K562 treated with DMSO at 1 percent for 12 hours (cell line): Measurements from ENCODE around the gene FOLR3. TPM values are rescaled to one million over a fixed set of nuclear protein-coding genes. Genes with fewer than 3 reads are reported as not detected.

Source experiments
- total RNA-seq: library from RNA; unstranded; fragments of 300-600 nt; gene quantifications from 2 replicates; pipeline ENCODE4 v1.2.3, GENCODE V29; 2022; ENCODE audit not compliant: insufficient read depth

FOLR3 gene
- not detected in 2 replicates for total RNA-seq

GRCh38 chr11:72135473-72135872 lies at the start of gene FOLR3:
FOLR3 (plus strand) TSS chr11:72135725; CDS start chr11:72135953, 228 bp downstream.

DNA sequence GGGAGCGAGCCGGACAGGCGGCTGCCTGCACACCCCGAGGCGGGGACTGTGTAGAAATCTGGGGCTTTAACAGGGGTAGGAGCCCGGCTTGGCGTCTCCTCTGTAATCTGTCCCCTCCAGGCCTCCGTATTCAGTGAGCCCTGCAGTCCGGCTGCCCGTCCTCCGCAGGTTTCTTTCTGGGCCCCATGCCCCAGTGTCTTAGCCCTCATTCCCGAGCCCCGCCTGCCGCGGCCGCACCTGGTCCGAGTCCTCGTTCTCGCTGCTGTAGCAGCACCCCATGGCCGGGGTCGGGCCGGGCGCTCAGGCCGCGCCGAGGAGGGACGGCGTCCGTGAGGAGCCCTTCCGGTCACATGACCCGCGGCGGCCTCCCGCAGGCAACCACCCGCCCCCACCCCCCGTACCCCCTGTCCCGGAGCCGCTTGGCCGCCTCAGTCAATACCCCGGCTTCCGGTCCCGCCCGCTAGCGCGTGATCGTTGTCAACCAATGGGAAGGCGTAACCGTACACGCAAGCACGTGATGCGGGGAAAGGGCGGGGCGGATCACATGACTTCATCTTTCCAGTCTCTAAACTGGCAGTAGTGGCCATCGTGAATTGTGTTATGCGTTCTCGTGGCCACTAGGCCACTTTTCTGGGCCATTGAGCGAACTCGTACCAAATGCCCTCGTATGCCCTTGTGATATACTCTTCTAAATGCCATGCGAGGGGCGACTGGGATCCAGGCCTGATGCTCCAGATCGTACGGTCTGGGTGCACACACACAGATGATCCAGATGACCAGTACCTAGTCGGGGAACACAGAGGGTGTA lies 32.4 kb upstream of the FOLR3 start, which contains the start of gene LAMTOR1:
Gene LAMTOR1 (minus strand): TSS at position 352 of the 808 bp plus-strand sequence. CDS start 73 bp downstream, at position 279.

DNA sequence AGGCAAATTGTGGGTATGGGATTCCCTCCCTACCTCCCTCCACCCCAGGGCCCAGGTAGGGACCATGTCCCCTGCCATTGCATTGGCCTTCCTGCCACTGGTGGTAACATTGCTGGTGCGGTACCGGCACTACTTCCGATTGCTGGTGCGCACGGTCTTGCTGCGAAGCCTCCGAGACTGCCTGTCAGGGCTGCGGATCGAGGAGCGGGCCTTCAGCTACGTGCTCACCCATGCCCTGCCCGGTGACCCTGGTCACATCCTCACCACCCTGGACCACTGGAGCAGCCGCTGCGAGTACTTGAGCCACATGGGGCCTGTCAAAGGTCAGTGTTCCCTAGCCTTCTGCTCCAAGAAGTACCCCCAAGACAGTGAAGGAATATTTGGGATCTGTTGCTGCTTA lies 29.6 kb upstream of the FOLR3 start, which contains the start of gene TOMT:
Gene TOMT (plus strand): TSS at position 37 of the 400 bp plus-strand sequence. CDS start 28 bp downstream, at position 65.

GRCh38 chr11:72112143-72112977 lies 23.2 kb upstream of the FOLR3 start, which contains the start of gene ANAPC15:
ANAPC15 (minus strand) TSS chr11:72112695; CDS start chr11:72111276, 1,419 bp downstream.

Other genes with a start within 250 kb of the FOLR3 start
- 2.5 TPM in 1 of 2 replicates, not detected in the other for gene XNDC1N, start 207.1 kb upstream of the FOLR3 start, total RNA-seq
- 18.3 and 37.7 TPM in 2 replicates for gene RNF121, start 206.7 kb upstream of the FOLR3 start, total RNA-seq
- gene IL18BP, start 136.8 kb upstream of the FOLR3 start, total RNA-seq, result 4.1 and 11.1 TPM in 2 replicates
- gene NUMA1, start 55.2 kb upstream of the FOLR3 start, total RNA-seq, result 67.0 and 140 TPM in 2 replicates
- gene LRRC51, start 54.9 kb upstream of the FOLR3 start, total RNA-seq, result 4.2 and 8.4 TPM in 2 replicates
- gene LAMTOR1, start 32.4 kb upstream of the FOLR3 start, total RNA-seq, result 89.8 and 103 TPM in 2 replicates
- gene TOMT, start 29.8 kb upstream of the FOLR3 start, total RNA-seq, result not detected in 2 replicates
- 48.3 and 57.6 TPM in 2 replicates for gene ANAPC15, start 23.0 kb upstream of the FOLR3 start, total RNA-seq
- 17.4 and 22.8 TPM in 2 replicates for gene FOLR1, start 56.4 kb downstream of the FOLR3 start, total RNA-seq
- gene FOLR2, start 81.1 kb downstream of the FOLR3 start, total RNA-seq, result not detected in 2 replicates
- gene INPPL1, start 89.0 kb downstream of the FOLR3 start, total RNA-seq, result 42.4 and 90.5 TPM in 2 replicates
- gene PHOX2A, start 108.5 kb downstream of the FOLR3 start, total RNA-seq, result not detected in 2 replicates